MM.1S (cell line): ENCODE data around the gene LRRC14B.

Experiments
- EZH2 ChIP-seq: fragments of 300-600 bp; sonication (generic); optimal IDR thresholded peaks from 2 replicates; pipeline ENCODE3; 2017; ENCODE audit warnings: low read depth, mild to moderate bottlenecking, antibody characterized with exemption, low read length, mixed read lengths
- TF ChIP-seq, protein P1 (sequence below): fragments of 300-600 bp; sonication (generic); IDR thresholded peaks from 2 replicates; pipeline ENCODE4 v1.5.1; 2016; ENCODE audit warnings: antibody characterized with exemption, low read length, mixed read lengths

DNA sequence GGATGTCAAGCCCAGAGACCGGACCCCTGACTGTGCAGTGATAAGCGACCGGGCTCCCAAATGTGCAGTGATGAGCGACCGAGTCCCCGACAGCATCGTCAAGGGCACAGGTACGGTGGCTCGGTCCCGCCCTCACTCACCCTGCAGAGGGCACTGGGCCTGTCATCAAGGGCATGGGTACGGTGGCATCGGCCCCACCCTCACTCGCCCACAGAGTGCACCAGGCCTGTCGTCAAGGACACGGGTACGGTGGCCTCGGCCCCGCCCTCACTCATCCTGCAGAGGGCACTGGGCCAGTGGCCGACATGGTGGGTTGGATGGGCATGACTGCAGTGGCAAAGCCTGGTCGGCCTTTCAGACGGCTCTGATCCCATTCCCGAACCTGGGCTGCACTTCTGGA lies 9.7 kb upstream of the LRRC14B start:
- TF ChIP-seq, protein P1, sequence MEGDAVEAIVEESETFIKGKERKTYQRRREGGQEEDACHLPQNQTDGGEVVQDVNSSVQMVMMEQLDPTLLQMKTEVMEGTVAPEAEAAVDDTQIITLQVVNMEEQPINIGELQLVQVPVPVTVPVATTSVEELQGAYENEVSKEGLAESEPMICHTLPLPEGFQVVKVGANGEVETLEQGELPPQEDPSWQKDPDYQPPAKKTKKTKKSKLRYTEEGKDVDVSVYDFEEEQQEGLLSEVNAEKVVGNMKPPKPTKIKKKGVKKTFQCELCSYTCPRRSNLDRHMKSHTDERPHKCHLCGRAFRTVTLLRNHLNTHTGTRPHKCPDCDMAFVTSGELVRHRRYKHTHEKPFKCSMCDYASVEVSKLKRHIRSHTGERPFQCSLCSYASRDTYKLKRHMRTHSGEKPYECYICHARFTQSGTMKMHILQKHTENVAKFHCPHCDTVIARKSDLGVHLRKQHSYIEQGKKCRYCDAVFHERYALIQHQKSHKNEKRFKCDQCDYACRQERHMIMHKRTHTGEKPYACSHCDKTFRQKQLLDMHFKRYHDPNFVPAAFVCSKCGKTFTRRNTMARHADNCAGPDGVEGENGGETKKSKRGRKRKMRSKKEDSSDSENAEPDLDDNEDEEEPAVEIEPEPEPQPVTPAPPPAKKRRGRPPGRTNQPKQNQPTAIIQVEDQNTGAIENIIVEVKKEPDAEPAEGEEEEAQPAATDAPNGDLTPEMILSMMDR = no peak
- TF ChIP-seq EZH2 = no peak
